Measurements from ENCODE around the gene GSC. TPM values are rescaled to one million over a fixed set of nuclear protein-coding genes. Genes with fewer than 3 reads are reported as not detected.

GSC gene
- total and polyA plus RNA-seq, 5 experiments from 2014 or later, result not detected

GRCh38 chr14:94770251-94770749, 387 bp upstream of the GSC start:
- peak overlapping the region in 8 of 10 donors; percentile 45 to 75 (median 67) for H3K4me3 Mint-ChIP-seq
- peaks cover 4 to 20% (median 18%) of the 10 kb centered on the region in 4 donors for H3K4me1 Mint-ChIP-seq
- peak overlapping the region in 1 of 10 donors; percentile 33 for H3K27ac Mint-ChIP-seq
- ATAC-seq, result no peak
- H3K36me3 Mint-ChIP-seq, result peaks cover 0 to 2% (median 2%) of the 10 kb centered on the region in 3 donors
- DNase-seq, result no peak
- no peaks in the 10 kb centered on the region for H3K9me3 Mint-ChIP-seq
- peaks cover 43 to 93% (median 70%) of the 10 kb centered on the region in 5 donors for H3K27me3 Mint-ChIP-seq
- POLR2A ChIA-PET, result no interaction called here

GRCh38 chr14:94768521-94769390, 1.2 kb downstream of the GSC start:
- H3K27me3 Mint-ChIP-seq, result peaks cover 43 to 92% (median 65%) of the 10 kb centered on the region in 5 donors
- H3K36me3 Mint-ChIP-seq, result peaks cover 0 to 2% (median 0%) of the 10 kb centered on the region in 3 donors
- POLR2A ChIA-PET, result no interaction called here
- H3K4me1 Mint-ChIP-seq, result peaks cover 4 to 20% (median 17%) of the 10 kb centered on the region in 4 donors
- H3K9me3 Mint-ChIP-seq, result peaks cover 0 to 3% (median 0%) of the 10 kb centered on the region in 9 donors
- ATAC-seq (no peak), DNase-seq (peak in 2 of 10 donors; percentile 1 to 23)
- H3K4me3 Mint-ChIP-seq, result peak overlapping the region; percentile 57 to 84 (median 75)
- H3K27ac Mint-ChIP-seq, result peak overlapping the region in 1 of 10 donors; percentile 81

GRCh38 chr14:94768141-94768520, 1.8 kb downstream of the GSC start:
- Mint-ChIP-seq H3K9me3 (peaks cover 0 to 3% (median 0%) of the 10 kb centered on the region in 9 donors), H3K36me3 (peaks cover 0 to 2% (median 0%) of the 10 kb centered on the region in 3 donors), H3K27ac (peak overlapping the region in 1 of 10 donors; percentile 81), H3K4me1 (peaks cover 4 to 20% (median 17%) of the 10 kb centered on the region in 4 donors), H3K27me3 (peaks cover 40 to 92% (median 63%) of the 10 kb centered on the region in 5 donors), H3K4me3 (peak overlapping the region in 9 of 10 donors; percentile 28 to 84 (median 74))
- ATAC-seq (no peak), DNase-seq (no peak)
- POLR2A ChIA-PET, result no interaction called here

DNA sequence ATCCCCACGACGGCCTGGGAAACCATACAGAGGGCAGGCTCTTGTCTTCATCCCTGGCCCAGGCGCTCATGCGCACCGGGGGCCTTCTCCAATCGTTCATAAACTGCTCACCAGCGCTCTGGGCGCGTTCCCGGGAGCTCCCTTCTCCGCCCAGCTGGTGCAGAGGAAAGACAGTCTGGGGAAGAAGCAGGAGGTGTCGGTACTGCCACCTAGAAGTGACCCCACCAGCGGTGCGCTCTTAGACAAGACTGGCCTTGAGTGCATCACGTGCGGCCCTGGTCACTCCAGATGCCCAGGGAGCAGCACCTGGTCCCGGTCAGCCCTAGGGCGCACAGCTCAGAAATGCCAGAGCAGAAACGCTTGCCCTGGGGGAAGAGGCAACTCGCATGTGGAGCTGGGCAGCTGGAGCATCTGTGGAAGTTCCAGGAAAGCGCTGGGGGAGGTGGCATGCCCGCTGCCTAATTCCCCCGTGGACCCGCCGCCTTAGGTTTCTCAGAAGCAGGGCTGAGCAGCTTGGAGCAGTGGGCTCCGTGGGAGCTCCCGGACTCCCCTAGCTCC, 2.5 kb downstream of the GSC start:
- Mint-ChIP-seq H3K4me1 (peaks cover 4 to 20% (median 17%) of the 10 kb centered on the region in 4 donors), H3K9me3 (peaks cover 0 to 3% (median 0%) of the 10 kb centered on the region in 9 donors), H3K4me3 (peak overlapping the region in 1 of 10 donors; percentile 75), H3K27ac (no peak overlapping the region), H3K36me3 (peaks cover 0 to 2% (median 0%) of the 10 kb centered on the region in 3 donors), H3K27me3 (peaks cover 37 to 92% (median 63%) of the 10 kb centered on the region in 5 donors)
- POLR2A ChIA-PET, result no interaction called here
- ATAC-seq, result no peak
- DNase-seq, result no peak

DNA sequence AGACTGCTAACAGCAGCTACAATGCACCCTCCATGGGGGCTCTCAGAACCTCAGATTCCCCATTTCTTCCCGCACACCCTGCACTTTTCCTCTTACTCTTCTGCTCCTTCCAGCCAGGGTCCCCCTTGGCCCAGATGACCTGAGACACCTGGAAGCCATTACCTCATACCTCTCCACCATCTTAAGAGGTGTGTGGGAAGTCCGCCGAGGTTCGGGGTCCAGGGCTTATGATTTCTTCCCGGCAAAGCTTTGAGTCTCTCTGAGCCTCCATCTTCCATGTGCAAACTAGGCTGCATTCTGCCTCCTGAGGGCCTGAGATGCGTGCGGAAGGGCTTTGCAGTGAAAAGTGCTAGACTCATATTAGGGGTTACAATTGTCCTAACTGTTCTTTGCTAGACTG, 5.3 kb downstream of the GSC start:
- Mint-ChIP-seq H3K36me3 (peaks cover 0 to 2% (median 0%) of the 10 kb centered on the region in 3 donors), H3K4me1 (peaks cover 4 to 13% (median 10%) of the 10 kb centered on the region in 4 donors), H3K9me3 (peaks cover 0 to 3% (median 0%) of the 10 kb centered on the region in 9 donors), H3K27me3 (peaks cover 30 to 76% (median 56%) of the 10 kb centered on the region in 5 donors), H3K27ac (no peak overlapping the region), H3K4me3 (no peak overlapping the region)
- DNase-seq, result no peak
- ATAC-seq, result no peak
- POLR2A ChIA-PET, result no interaction called here

- POLR2A ChIA-PET, result no interaction called here
- H3K4me3 Mint-ChIP-seq, result no peak overlapping the region
- peaks cover 23 to 68% (median 45%) of the 10 kb centered on the region in 5 donors for H3K27me3 Mint-ChIP-seq
- ATAC-seq (no peak), DNase-seq (no peak)
- no peak overlapping the region for H3K27ac Mint-ChIP-seq
- H3K4me1 Mint-ChIP-seq, result no peaks in the 10 kb centered on the region
- H3K9me3 Mint-ChIP-seq, result peaks cover 0 to 3% (median 0%) of the 10 kb centered on the region in 9 donors
- H3K36me3 Mint-ChIP-seq, result no peaks in the 10 kb centered on the region
These were observed 7.5 kb downstream of the GSC start for GRCh38 chr14:94762431-94762830.

GRCh38 chr14:94761997-94762377, 7.9 kb downstream of the GSC start:
- no peak for ATAC-seq
- POLR2A ChIA-PET, result no interaction called here
- DNase-seq, result no peak
- no peaks in the 10 kb centered on the region for H3K36me3 Mint-ChIP-seq
- H3K27ac Mint-ChIP-seq, result no peak overlapping the region
- H3K4me1 Mint-ChIP-seq, result no peaks in the 10 kb centered on the region
- peaks cover 20 to 64% (median 42%) of the 10 kb centered on the region in 5 donors for H3K27me3 Mint-ChIP-seq
- peaks cover 0 to 3% (median 0%) of the 10 kb centered on the region in 9 donors for H3K9me3 Mint-ChIP-seq
- no peak overlapping the region for H3K4me3 Mint-ChIP-seq

DNA sequence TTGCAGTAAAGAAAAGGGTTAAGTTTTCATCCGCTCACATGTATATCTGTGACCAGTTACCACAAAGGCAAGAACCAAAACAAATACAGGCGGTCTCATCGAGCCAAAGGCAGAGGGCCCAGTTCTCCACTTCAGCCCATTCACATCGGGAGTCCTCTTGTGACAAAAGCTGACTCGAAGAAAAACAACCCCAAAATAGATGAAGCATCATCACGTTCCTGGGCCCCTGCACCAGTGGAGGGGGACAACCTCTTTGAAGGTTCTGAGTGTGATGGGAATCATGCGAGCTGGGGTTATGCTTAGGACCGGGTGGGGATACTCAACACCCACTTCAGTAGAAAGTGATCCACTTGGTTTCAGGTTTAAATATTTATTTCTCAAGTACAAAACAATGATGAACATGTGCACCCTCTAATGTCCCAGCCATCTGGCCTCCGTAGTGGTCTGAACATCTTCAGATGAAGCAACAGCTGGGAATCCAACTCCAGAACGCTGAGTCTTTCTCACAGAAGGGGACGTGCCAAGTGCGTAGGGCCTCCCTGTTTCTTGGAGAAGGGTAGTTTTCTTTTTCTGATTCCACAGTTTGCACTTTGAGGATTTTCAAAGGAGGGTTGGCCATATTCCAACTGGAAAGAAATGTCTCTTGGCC, 8.4 kb downstream of the GSC start:
- Mint-ChIP-seq H3K27ac (no peak overlapping the region), H3K36me3 (no peaks in the 10 kb centered on the region), H3K4me3 (no peak overlapping the region), H3K27me3 (peaks cover 16 to 59% (median 38%) of the 10 kb centered on the region in 5 donors), H3K9me3 (peaks cover 0 to 3% (median 0%) of the 10 kb centered on the region in 9 donors), H3K4me1 (no peaks in the 10 kb centered on the region)
- POLR2A ChIA-PET, result no interaction called here
- DNase-seq (no peak), ATAC-seq (no peak)

DNA sequence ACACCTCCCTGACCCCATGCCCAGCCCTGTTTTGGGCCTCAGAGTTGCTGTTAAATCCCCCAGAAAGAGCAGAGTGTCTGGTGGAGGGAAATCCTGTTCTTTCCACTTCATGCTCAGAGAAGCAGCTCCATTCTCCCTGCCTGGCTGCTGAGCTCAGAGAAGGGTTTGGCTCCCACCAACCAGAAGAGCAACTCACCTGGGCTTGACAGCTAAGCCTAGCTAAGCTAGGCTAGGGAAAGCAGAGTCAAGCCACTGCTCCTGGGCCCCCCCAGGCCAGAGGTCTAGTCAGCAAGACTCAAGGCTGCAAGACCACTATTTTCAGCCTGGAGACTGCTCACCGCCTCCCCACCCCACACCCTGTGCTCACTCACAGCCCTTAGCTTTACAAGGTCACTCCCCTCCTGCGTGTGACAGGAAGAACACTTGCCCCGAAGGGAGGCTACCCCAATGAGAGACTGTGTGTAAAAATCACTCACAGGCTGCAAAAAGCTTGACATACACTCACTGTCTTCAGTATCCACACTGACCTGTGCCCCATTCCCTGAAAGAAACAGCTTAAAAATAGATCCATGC, 13.5 kb downstream of the GSC start:
- no peak overlapping the region for H3K4me3 Mint-ChIP-seq

GRCh38 chr14:94754391-94754942, 15.4 kb downstream of the GSC start:
- Mint-ChIP-seq H3K9me3 (no peaks in the 10 kb centered on the region), H3K4me1 (no peaks in the 10 kb centered on the region), H3K27me3 (peaks cover 0 to 21% (median 2%) of the 10 kb centered on the region in 5 donors), H3K27ac (no peak overlapping the region), H3K4me3 (no peak overlapping the region), H3K36me3 (no peaks in the 10 kb centered on the region)
- POLR2A ChIA-PET, result no interaction called here
- no peak for DNase-seq
- ATAC-seq, result no peak

More for the DNA sequence above, 13.5 kb downstream of the GSC start:
- no peaks in the 10 kb centered on the region for H3K4me1 Mint-ChIP-seq
- ATAC-seq, result no peak
- no peaks in the 10 kb centered on the region for H3K9me3 Mint-ChIP-seq
- no peaks in the 10 kb centered on the region for H3K36me3 Mint-ChIP-seq
- POLR2A ChIA-PET, result no interaction called here
- H3K27me3 Mint-ChIP-seq, result peaks cover 0 to 14% (median 5%) of the 10 kb centered on the region in 5 donors
- DNase-seq, result no peak
- H3K27ac Mint-ChIP-seq, result no peak overlapping the region

GRCh38 chr14:94752591-94753436, 17.1 kb downstream of the GSC start:
- POLR2A ChIA-PET, result no interaction called here
- ATAC-seq, result no peak
- DNase-seq, result no peak
- H3K27me3 Mint-ChIP-seq, result peaks cover 3 to 12% (median 4%) of the 10 kb centered on the region in 5 donors
- no peak overlapping the region for H3K27ac Mint-ChIP-seq
- H3K4me1 Mint-ChIP-seq, result no peaks in the 10 kb centered on the region
- H3K36me3 Mint-ChIP-seq, result no peaks in the 10 kb centered on the region
- peak overlapping the region in 1 of 10 donors; percentile 12 for H3K4me3 Mint-ChIP-seq
- no peaks in the 10 kb centered on the region for H3K9me3 Mint-ChIP-seq
